Coronary artery (tissue), 2 donors: ENCODE results near the gene SH3BP2.

Experiments used
- DNase-seq: peaks from one replicate; pipeline ENCODE4 v3.0.0-alpha.2; 2017; ENCODE audit warnings: low spot score
- H3K27ac ChIP-seq, 2 donors: fragments of 200-600 bp; sonication (generic); one replicate each; pipeline ENCODE4 v1.5.1; 2016 to 2019
- H3K4me3 ChIP-seq: fragments of 200-600 bp; sonication (generic); 2 replicates; pipeline ENCODE4 v1.5.1; 2016; ENCODE audit warnings: mild to moderate bottlenecking, moderate library complexity
- CTCF ChIP-seq: fragments of 200-600 bp; sonication (generic); IDR thresholded peaks from one replicate; pipeline ENCODE4 v1.5.1; 2019; ENCODE audit warnings: antibody characterized with exemption

SH3BP2 gene

GRCh38 chr4:2812612-2813354, 19.9 kb downstream of the SH3BP2 start:
- TF ChIP-seq CTCF = no peak
- no peak for DNase-seq
- Histone ChIP-seq H3K4me3 (peak overlapping the region; percentile 70), H3K27ac (peak overlapping the region; percentile 10 to 84)

GRCh38 chr4:2813446-2814405, 20.8 kb downstream of the SH3BP2 start:
- Histone ChIP-seq H3K4me3 (peak overlapping the region; percentile 70), H3K27ac (peak overlapping the region in 1 of 2 donors; percentile 84)
- no peak for TF ChIP-seq CTCF
- no peak for DNase-seq

GRCh38 chr4:2814627-2815270, 21.9 kb downstream of the SH3BP2 start:
- no peak overlapping the region for H3K27ac ChIP-seq
- DNase-seq = no peak

GRCh38 chr4:2816401-2816954, 23.6 kb downstream of the SH3BP2 start:
- DNase-seq = no peak
- no peak for TF ChIP-seq CTCF
- Histone ChIP-seq H3K4me3 (no peak overlapping the region), H3K27ac (no peak overlapping the region)

More at GRCh38 chr4:2814627-2815270, 21.9 kb downstream of the SH3BP2 start:
- no peak overlapping the region for H3K4me3 ChIP-seq
- no peak for TF ChIP-seq CTCF

- DNase-seq = no peak
- peak overlapping the region; percentile 79 for H3K4me3 ChIP-seq
- TF ChIP-seq CTCF = no peak
- H3K27ac ChIP-seq = no peak overlapping the region
Observed at GRCh38 chr4:2817137-2817536, 24.3 kb downstream of the SH3BP2 start.

- Histone ChIP-seq H3K4me3 (peak overlapping the region; percentile 79), H3K27ac (peak overlapping the region in 1 of 2 donors; percentile 49)
- DNase-seq = no peak
- TF ChIP-seq CTCF = no peak
Observed at GRCh38 chr4:2817701-2818350, 24.9 kb downstream of the SH3BP2 start.
